Stimulated activated naive B cell treated with anti-CD40 and anti-IgM and Interleukin-4, amounts not matched to agents 10 μg/mL and 1 μg/mL and 100 μg/mL, for 72 hours (primary cell): ENCODE results near the gene FLRT1.

Experiments used
- ATAC-seq, 2 donors: fragments of 150-1000 bp; cut with Tn5 transposase; replicated peaks; 2 replicates each; pipeline ENCODE4 v1.10.0; 2021; ENCODE audit warnings: moderate library complexity in 1 of 2
- DNase-seq: peaks from one replicate; pipeline ENCODE4 v3.0.0; 2021
- H3K27ac Mint-ChIP-seq: one replicate; pipeline ENCODE4 v1.8.0; 2022; ENCODE audit warnings: mild to moderate bottlenecking, mixed read lengths
- H3K27me3 Mint-ChIP-seq, 2 donors: one replicate each; pipeline ENCODE4 v1.8.0; 2022; ENCODE audit warnings: mixed read lengths in 2 of 2
- H3K36me3 Mint-ChIP-seq, 2 donors: one replicate each; pipeline ENCODE4 v1.8.0; 2022; ENCODE audit warnings: mixed read lengths in 2 of 2, mild to moderate bottlenecking in 1 of 2
- H3K4me1 Mint-ChIP-seq, 2 donors: one replicate each; pipeline ENCODE4 v1.8.0; 2022; ENCODE audit warnings: mixed read lengths in 2 of 2, mild to moderate bottlenecking in 1 of 2
- H3K4me3 Mint-ChIP-seq, 2 donors: one replicate each; pipeline ENCODE4 v1.8.0; 2022; ENCODE audit warnings: mild to moderate bottlenecking in 2 of 2, mixed read lengths in 2 of 2, moderate library complexity in 1 of 2
- H3K9me3 Mint-ChIP-seq, 2 donors: one replicate each; pipeline ENCODE4 v1.8.0; 2022; ENCODE audit warnings: mixed read lengths in 2 of 2, mild to moderate bottlenecking in 1 of 2

The FLRT1 gene

GRCh38 chr11:64025205-64025604 lies 10.5 kb upstream of the FLRT1 start:
- Mint-ChIP-seq H3K36me3 (no peaks in the 10 kb centered on the region), H3K4me3 (no peak overlapping the region), H3K27ac (no peak overlapping the region), H3K4me1 (peaks cover 3 to 16% of the 10 kb centered on the region in 2 donors), H3K27me3 (peaks cover 27 to 28% of the 10 kb centered on the region in 2 donors), H3K9me3 (no peaks in the 10 kb centered on the region)
- ATAC-seq (no peak), DNase-seq (no peak)

- Mint-ChIP-seq H3K9me3 (no peaks in the 10 kb centered on the region), H3K36me3 (no peaks in the 10 kb centered on the region), H3K27me3 (peaks cover 34 to 36% of the 10 kb centered on the region in 2 donors), H3K4me1 (peaks cover 3 to 16% of the 10 kb centered on the region in 2 donors), H3K4me3 (no peak overlapping the region), H3K27ac (no peak overlapping the region)
- ATAC-seq (no peak), DNase-seq (no peak)
These were observed 9.0 kb upstream of the FLRT1 start for GRCh38 chr11:64026575-64027205.

GRCh38 chr11:64027651-64028397 lies 7.9 kb upstream of the FLRT1 start:
- Mint-ChIP-seq H3K9me3 (no peaks in the 10 kb centered on the region), H3K4me1 (peaks cover 3 to 16% of the 10 kb centered on the region in 2 donors), H3K27ac (no peak overlapping the region), H3K4me3 (no peak overlapping the region), H3K36me3 (no peaks in the 10 kb centered on the region), H3K27me3 (peaks cover 38 to 42% of the 10 kb centered on the region in 2 donors)
- no peak for DNase-seq
- ATAC-seq: peak; percentile 16 to 36

GRCh38 chr11:64028398-64029115 lies 7.2 kb upstream of the FLRT1 start:
- no peak for DNase-seq
- peaks cover 3 to 16% of the 10 kb centered on the region in 2 donors for H3K4me1 Mint-ChIP-seq
- H3K36me3 Mint-ChIP-seq: no peaks in the 10 kb centered on the region
- ATAC-seq: no peak
- peaks cover 40 to 45% of the 10 kb centered on the region in 2 donors for H3K27me3 Mint-ChIP-seq
- no peak overlapping the region for H3K4me3 Mint-ChIP-seq
- no peak overlapping the region for H3K27ac Mint-ChIP-seq
- no peaks in the 10 kb centered on the region for H3K9me3 Mint-ChIP-seq

- H3K27ac Mint-ChIP-seq: no peak overlapping the region
- H3K36me3 Mint-ChIP-seq: no peaks in the 10 kb centered on the region
- H3K4me1 Mint-ChIP-seq: peaks cover 9 to 17% of the 10 kb centered on the region in 2 donors
- H3K4me3 Mint-ChIP-seq: no peak overlapping the region
- ATAC-seq (no peak), DNase-seq (no peak)
- no peaks in the 10 kb centered on the region for H3K9me3 Mint-ChIP-seq
- H3K27me3 Mint-ChIP-seq: peaks cover 51 to 55% of the 10 kb centered on the region in 2 donors
These were observed 6.0 kb upstream of the FLRT1 start for GRCh38 chr11:64029773-64030172.

GRCh38 chr11:64031001-64031400 lies 4.7 kb upstream of the FLRT1 start:
- Mint-ChIP-seq H3K4me1 (peaks cover 14 to 23% of the 10 kb centered on the region in 2 donors), H3K27me3 (peaks cover 57 to 62% of the 10 kb centered on the region in 2 donors)

GRCh38 chr11:64032050-64032449 lies 3.7 kb upstream of the FLRT1 start:
- H3K9me3 Mint-ChIP-seq: no peaks in the 10 kb centered on the region
- ATAC-seq (no peak), DNase-seq (no peak)
- H3K27ac Mint-ChIP-seq: no peak overlapping the region
- peaks cover 3 to 4% of the 10 kb centered on the region in 2 donors for H3K36me3 Mint-ChIP-seq
- H3K4me1 Mint-ChIP-seq: peaks cover 14 to 27% of the 10 kb centered on the region in 2 donors
- H3K27me3 Mint-ChIP-seq: peaks cover 53 to 63% of the 10 kb centered on the region in 2 donors
- no peak overlapping the region for H3K4me3 Mint-ChIP-seq

More at GRCh38 chr11:64031001-64031400, 4.7 kb upstream of the FLRT1 start:
- ATAC-seq: no peak
- no peak for DNase-seq
- Mint-ChIP-seq H3K4me3 (no peak overlapping the region), H3K36me3 (peaks cover 3 to 4% of the 10 kb centered on the region in 2 donors), H3K9me3 (no peaks in the 10 kb centered on the region), H3K27ac (no peak overlapping the region)

- peak overlapping the region in 1 of 2 donors; percentile 81 for H3K4me3 Mint-ChIP-seq
- H3K36me3 Mint-ChIP-seq: peaks cover 4 to 5% of the 10 kb centered on the region in 2 donors
- H3K27ac Mint-ChIP-seq: peak overlapping the region; percentile 2
- ATAC-seq (no peak), DNase-seq (no peak)
- no peaks in the 10 kb centered on the region for H3K9me3 Mint-ChIP-seq
- H3K27me3 Mint-ChIP-seq: peaks cover 54 to 60% of the 10 kb centered on the region in 2 donors
- H3K4me1 Mint-ChIP-seq: peaks cover 11 to 15% of the 10 kb centered on the region in 2 donors
These were observed 1.3 kb upstream of the FLRT1 start for GRCh38 chr11:64034411-64034811.

- DNase-seq (no peak), ATAC-seq (no peak)
- Mint-ChIP-seq H3K27ac (peak overlapping the region; percentile 65), H3K9me3 (peaks cover 0 to 2% of the 10 kb centered on the region in 2 donors), H3K4me3 (peak overlapping the region; percentile 71 to 81), H3K36me3 (peaks cover 4 to 5% of the 10 kb centered on the region in 2 donors), H3K4me1 (peaks cover 11 to 15% of the 10 kb centered on the region in 2 donors), H3K27me3 (peaks cover 52 to 58% of the 10 kb centered on the region in 2 donors)
These were observed 628 bp upstream of the FLRT1 start for GRCh38 chr11:64035081-64035524.

- peak overlapping the region; percentile 61 to 68 for H3K4me3 Mint-ChIP-seq
- ATAC-seq (peak; percentile 33 to 57), DNase-seq (no peak)
These were observed 626 bp downstream of the FLRT1 start for GRCh38 chr11:64036087-64037026.

GRCh38 chr11:64037027-64037634 lies 1.4 kb downstream of the FLRT1 start:
- H3K27me3 Mint-ChIP-seq: peaks cover 51 to 54% of the 10 kb centered on the region in 2 donors
- H3K9me3 Mint-ChIP-seq: peaks cover 0 to 2% of the 10 kb centered on the region in 2 donors
- no peak overlapping the region for H3K27ac Mint-ChIP-seq
- H3K4me3 Mint-ChIP-seq: peak overlapping the region in 1 of 2 donors; percentile 28
- peak; percentile 20 to 25 for ATAC-seq
- H3K4me1 Mint-ChIP-seq: peaks cover 11 to 15% of the 10 kb centered on the region in 2 donors
- peaks cover 4 to 5% of the 10 kb centered on the region in 2 donors for H3K36me3 Mint-ChIP-seq
- DNase-seq: no peak

More at GRCh38 chr11:64036087-64037026, 626 bp downstream of the FLRT1 start:
- Mint-ChIP-seq H3K27ac (no peak overlapping the region), H3K36me3 (peaks cover 4 to 5% of the 10 kb centered on the region in 2 donors), H3K4me1 (peaks cover 11 to 15% of the 10 kb centered on the region in 2 donors), H3K9me3 (peaks cover 0 to 2% of the 10 kb centered on the region in 2 donors), H3K27me3 (peaks cover 51 to 54% of the 10 kb centered on the region in 2 donors)

GRCh38 chr11:64038500-64038899 lies 2.8 kb downstream of the FLRT1 start:
- Mint-ChIP-seq H3K9me3 (peaks cover 0 to 2% of the 10 kb centered on the region in 2 donors), H3K27ac (no peak overlapping the region), H3K36me3 (peaks cover 4 to 5% of the 10 kb centered on the region in 2 donors), H3K4me3 (no peak overlapping the region), H3K27me3 (peaks cover 45% of the 10 kb centered on the region in 2 donors), H3K4me1 (peaks cover 11 to 15% of the 10 kb centered on the region in 2 donors)
- ATAC-seq: no peak
- DNase-seq: no peak
